Hepatocyte (in vitro differentiated cells): Measurements from ENCODE around the gene ATG16L2.
A peak's percentile ranks its signal among the peaks of the same experiment; 100 is the strongest.

Experiments used
- EZH2 ChIP-seq: fragments of 200-600 bp; sonication (generic); IDR thresholded peaks from 2 replicates; pipeline ENCODE4 v1.6.1; 2016; ENCODE audit warnings: antibody characterized with exemption, mild to moderate bottlenecking, borderline replicate concordance
- EZH2phosphoT487 ChIP-seq: fragments of 200-600 bp; sonication (generic); IDR thresholded peaks from one replicate; pipeline ENCODE4 v1.6.1; 2018; ENCODE audit warnings: antibody characterized with exemption, mild to moderate bottlenecking, low read depth, moderate library complexity; ENCODE audit not compliant: unreplicated experiment, severe bottlenecking
- TF ChIP-seq, protein P1 (sequence below): fragments of 200-600 bp; sonication (generic); IDR thresholded peaks from 2 replicates; pipeline ENCODE4 v1.5.1; 2016; ENCODE audit warnings: antibody characterized with exemption, mild to moderate bottlenecking; ENCODE audit not compliant: poor library complexity

DNA sequence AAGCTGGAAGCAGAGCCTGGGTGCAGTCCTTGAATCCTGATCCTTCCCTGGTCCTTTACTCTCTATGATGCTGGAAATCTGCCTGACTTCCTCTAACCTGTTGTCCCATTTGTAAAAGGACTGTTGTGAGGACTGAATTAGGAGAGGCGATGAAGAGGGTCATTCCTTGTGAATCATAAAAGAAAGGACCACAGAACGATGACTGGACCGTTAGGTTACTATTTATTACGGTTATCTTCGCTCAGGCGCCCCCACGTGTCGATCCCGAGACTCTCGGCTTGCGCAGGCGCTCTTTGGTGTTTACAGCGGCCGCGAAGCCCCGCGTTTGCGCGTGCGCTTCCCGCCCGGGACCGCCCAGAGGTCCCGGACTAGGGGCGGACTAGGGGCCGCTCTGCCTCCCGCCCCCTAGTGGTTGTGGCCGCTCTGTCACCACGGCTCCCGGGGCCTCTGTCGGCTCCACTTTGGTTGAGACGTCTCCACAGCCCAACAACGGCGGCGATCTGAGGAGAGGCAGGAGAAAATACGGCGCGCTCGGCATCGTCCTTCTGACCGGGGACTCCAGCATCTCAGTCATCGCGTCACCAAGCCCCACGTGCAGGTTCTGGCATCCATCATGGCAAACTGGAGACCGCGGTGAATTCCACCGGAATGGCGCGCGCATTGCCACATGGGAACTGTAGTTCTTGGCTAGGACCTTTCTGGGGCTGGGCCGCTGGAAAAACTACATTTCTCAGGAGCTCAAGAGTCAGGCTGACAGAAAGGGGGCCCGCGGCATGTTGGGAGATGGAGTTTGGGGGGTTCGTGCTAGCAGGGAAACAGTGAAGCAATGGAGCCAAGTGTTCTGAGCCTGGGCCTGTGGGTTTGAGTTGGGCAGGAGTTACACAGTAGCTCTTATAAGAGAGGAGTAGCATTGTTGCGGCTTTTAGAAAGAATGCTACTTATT is 20.5 kb upstream of the ATG16L2 start, which contains the start of gene STARD10:
- TF ChIP-seq EZH2 (no peak), EZH2phosphoT487 (no peak)
- TF ChIP-seq, protein P1, sequence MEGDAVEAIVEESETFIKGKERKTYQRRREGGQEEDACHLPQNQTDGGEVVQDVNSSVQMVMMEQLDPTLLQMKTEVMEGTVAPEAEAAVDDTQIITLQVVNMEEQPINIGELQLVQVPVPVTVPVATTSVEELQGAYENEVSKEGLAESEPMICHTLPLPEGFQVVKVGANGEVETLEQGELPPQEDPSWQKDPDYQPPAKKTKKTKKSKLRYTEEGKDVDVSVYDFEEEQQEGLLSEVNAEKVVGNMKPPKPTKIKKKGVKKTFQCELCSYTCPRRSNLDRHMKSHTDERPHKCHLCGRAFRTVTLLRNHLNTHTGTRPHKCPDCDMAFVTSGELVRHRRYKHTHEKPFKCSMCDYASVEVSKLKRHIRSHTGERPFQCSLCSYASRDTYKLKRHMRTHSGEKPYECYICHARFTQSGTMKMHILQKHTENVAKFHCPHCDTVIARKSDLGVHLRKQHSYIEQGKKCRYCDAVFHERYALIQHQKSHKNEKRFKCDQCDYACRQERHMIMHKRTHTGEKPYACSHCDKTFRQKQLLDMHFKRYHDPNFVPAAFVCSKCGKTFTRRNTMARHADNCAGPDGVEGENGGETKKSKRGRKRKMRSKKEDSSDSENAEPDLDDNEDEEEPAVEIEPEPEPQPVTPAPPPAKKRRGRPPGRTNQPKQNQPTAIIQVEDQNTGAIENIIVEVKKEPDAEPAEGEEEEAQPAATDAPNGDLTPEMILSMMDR: peak; percentile 100
